WTC11 (cell line): ENCODE data around the gene RABL6.

ENCODE experiments used
- TEAD4 ChIP-seq: sonication (generic); formaldehyde crosslinking; IDR thresholded peaks from 2 replicates; pipeline ENCODE4 v1.8.0; 2022; ENCODE audit warnings: mild to moderate bottlenecking, missing genetic modification reagents
- TF ChIP-seq, protein P1 (sequence below): fragments of 200-600 bp; IDR thresholded peaks from 2 replicates; pipeline ENCODE4 v1.8.0; 2022; ENCODE audit warnings: antibody characterized with exemption

DNA sequence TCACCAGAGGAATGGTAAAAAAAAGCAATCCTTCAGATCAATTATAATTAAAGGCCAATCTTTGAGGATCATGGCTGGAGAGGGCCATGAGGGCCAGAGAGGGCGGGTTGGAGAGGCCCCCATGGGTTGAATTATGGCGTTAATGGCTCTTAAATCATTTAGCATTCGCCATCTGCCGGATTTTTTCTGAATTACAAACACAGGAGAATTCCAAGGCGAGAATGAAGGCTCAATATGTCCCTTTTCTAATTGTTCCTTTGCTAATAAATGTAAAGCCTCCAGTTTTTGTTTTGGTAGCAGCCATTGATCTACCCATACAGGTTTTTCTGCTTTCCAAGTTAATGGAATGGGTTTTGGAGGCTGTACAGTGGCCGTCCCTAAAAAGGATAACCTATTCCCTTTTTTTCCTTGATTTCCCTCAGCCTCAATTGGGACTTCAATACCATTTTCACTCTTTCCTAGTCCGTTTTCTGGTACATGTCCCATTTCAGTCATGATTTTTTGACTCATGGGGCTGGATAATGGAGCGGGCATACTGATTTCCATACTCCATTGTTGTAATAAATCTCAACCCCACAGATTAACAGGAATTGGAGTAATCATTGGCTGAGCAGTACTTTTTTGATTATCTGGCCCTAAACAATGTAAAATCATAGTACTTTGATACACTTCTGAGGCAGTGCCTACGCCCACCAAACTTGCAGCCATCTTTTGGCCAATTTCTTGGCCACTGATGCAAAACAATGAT is 23.3 kb upstream of the RABL6 start:
- TF ChIP-seq, protein P1, sequence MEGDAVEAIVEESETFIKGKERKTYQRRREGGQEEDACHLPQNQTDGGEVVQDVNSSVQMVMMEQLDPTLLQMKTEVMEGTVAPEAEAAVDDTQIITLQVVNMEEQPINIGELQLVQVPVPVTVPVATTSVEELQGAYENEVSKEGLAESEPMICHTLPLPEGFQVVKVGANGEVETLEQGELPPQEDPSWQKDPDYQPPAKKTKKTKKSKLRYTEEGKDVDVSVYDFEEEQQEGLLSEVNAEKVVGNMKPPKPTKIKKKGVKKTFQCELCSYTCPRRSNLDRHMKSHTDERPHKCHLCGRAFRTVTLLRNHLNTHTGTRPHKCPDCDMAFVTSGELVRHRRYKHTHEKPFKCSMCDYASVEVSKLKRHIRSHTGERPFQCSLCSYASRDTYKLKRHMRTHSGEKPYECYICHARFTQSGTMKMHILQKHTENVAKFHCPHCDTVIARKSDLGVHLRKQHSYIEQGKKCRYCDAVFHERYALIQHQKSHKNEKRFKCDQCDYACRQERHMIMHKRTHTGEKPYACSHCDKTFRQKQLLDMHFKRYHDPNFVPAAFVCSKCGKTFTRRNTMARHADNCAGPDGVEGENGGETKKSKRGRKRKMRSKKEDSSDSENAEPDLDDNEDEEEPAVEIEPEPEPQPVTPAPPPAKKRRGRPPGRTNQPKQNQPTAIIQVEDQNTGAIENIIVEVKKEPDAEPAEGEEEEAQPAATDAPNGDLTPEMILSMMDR = no peak
- TF ChIP-seq TEAD4 (CRISPR knock-in tag) = no peak
